GM18526 (cell line): Measurements from ENCODE around the gene BTBD9.

ENCODE experiments used
- POLR2A ChIP-seq: IDR thresholded peaks from 3 replicates; pipeline ENCODE4 v1.6.1; 2011; ENCODE audit not compliant: insufficient read length; ENCODE audit errors: extremely low read depth

BTBD9 gene

GRCh38 chr6:38248500-38249234, 391.1 kb downstream of the BTBD9 start:
- TF ChIP-seq POLR2A = no peak

GRCh38 chr6:38245295-38245694, 394.4 kb downstream of the BTBD9 start:
- TF ChIP-seq POLR2A = no peak

- no peak for TF ChIP-seq POLR2A
These were observed 394.9 kb downstream of the BTBD9 start for GRCh38 chr6:38244869-38245268.

- TF ChIP-seq POLR2A = no peak
These were observed 398.4 kb downstream of the BTBD9 start for GRCh38 chr6:38241200-38241871.

- TF ChIP-seq POLR2A = no peak
These were observed 399.8 kb downstream of the BTBD9 start for GRCh38 chr6:38239719-38240451.

GRCh38 chr6:38236631-38237030, 403.1 kb downstream of the BTBD9 start:
- TF ChIP-seq POLR2A = no peak

GRCh38 chr6:38234934-38235682, 404.6 kb downstream of the BTBD9 start:
- no peak for TF ChIP-seq POLR2A

- no peak for TF ChIP-seq POLR2A
These were observed 405.6 kb downstream of the BTBD9 start for GRCh38 chr6:38234141-38234540.

- TF ChIP-seq POLR2A = no peak
These were observed 406.5 kb downstream of the BTBD9 start for GRCh38 chr6:38233161-38233791.

GRCh38 chr6:38225766-38226165, 414.0 kb downstream of the BTBD9 start:
- TF ChIP-seq POLR2A = no peak

GRCh38 chr6:38221251-38221650, 418.5 kb downstream of the BTBD9 start:
- no peak for TF ChIP-seq POLR2A

GRCh38 chr6:38220069-38220723, 419.5 kb downstream of the BTBD9 start:
- no peak for TF ChIP-seq POLR2A

- no peak for TF ChIP-seq POLR2A
These were observed 421.5 kb downstream of the BTBD9 start for GRCh38 chr6:38218235-38218634.

- TF ChIP-seq POLR2A = no peak
These were observed 423.3 kb downstream of the BTBD9 start for GRCh38 chr6:38216451-38216850.
